ENCODE data around the gene CYP27A1. TPM values are rescaled to one million over a fixed set of nuclear protein-coding genes. Genes with fewer than 3 reads are reported as not detected.

Gene CYP27A1
- polyA plus RNA-seq (2013) = 1.5 and 1.6 TPM in 2 replicates

DNA sequence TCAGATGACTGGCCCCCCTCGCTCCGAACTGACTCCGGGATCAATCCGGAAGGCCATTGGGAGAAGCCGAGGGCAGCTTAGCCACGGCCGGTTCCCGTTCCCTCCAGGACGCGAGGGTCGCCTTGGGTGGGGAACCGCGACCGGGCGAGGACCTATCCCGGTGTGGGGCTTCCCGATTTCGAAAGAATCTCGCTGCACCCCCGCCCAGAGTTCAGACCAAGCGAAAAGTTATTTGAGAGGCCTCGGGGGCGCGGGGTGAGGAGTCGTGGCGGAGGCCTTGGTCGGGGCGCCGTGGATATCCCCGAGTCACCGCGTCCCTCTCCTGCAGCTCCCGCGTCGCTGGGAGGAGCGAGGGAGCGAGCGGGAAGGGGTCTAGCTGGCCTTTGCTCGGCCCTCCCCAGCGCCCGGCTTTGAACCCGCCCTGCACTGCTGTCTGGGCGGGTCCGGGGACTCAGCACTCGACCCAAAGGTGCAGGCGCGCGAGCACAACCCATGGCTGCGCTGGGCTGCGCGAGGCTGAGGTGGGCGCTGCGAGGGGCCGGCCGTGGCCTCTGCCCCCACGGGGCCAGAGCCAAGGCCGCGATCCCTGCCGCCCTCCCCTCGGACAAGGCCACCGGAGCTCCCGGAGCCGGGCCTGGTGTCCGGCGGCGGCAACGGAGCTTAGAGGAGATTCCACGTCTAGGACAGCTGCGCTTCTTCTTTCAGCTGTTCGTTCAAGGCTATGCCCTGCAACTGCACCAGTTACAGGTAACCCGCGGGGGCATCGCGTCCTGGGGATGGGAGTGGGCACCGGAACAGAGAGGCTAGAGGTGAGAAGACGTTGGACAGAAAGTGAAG is at the start of gene CYP27A1:
Gene CYP27A1, plus strand, starts transcription at position 457 of the 837 bp plus-strand sequence. Its CDS starts 36 bp downstream, at position 493.
- no peak within 1 kb of the TSS for H3K4ac ChIP-seq (ENCODE audit: low read depth, low read length)
- H3K79me1 ChIP-seq (ENCODE audit: low read length) = peaks cover 4% of the 10 kb centered on the region
- H3K18ac ChIP-seq (ENCODE audit: low read length) = peak within 1 kb of the TSS; percentile 62
- H3K36me3 ChIP-seq (ENCODE audit: control insufficient read depth in 1 of 2, insufficient read depth in 2 of 2, low read length in 2 of 2) = no peaks in the 10 kb centered on the region
- peaks cover 3% of the 10 kb centered on the region for H3K79me2 ChIP-seq (ENCODE audit: control insufficient read depth, insufficient read depth, low read length, poor library complexity)
- peak within 1 kb of the TSS; percentile 92 for H4K12ac ChIP-seq (ENCODE audit: low read depth, low read length)
- peak within 1 kb of the TSS; percentile 48 for H3K9ac ChIP-seq (ENCODE audit: low read length)
- H3K14ac ChIP-seq (ENCODE audit: low read length) = peak within 1 kb of the TSS; percentile 75
- WGBS (ENCODE audit: extremely low coverage, insufficient coverage, insufficient read length) = no CpG with 5 or more reads among the region's 76 CpGs
- no peak within 1 kb of the TSS for H3K23ac ChIP-seq (ENCODE audit: low read length)
- H4K8ac ChIP-seq (ENCODE audit: low read depth, low read length) = peak within 1 kb of the TSS; percentile 77
- H2BK120ac ChIP-seq (ENCODE audit: insufficient read depth, low read length, poor library complexity) = peak within 1 kb of the TSS; percentile 63
- H2BK12ac ChIP-seq (ENCODE audit: low read length) = no peak within 1 kb of the TSS
- H3K27me3 ChIP-seq (ENCODE audit: insufficient read depth, low read length) = peaks cover 12% of the 10 kb centered on the region
- peak within 1 kb of the TSS; percentile 72 for H3K4me3 ChIP-seq (ENCODE audit: low read depth, low read length)
- H3K4me1 ChIP-seq (ENCODE audit: control insufficient read depth in 1 of 2, insufficient read depth in 2 of 2, low read length in 2 of 2) = peaks cover 2 to 6% of the 10 kb centered on the region in 2 experiments
- H3K9me3 ChIP-seq (ENCODE audit: insufficient read depth, low read depth, low read length) = peaks cover 5% of the 10 kb centered on the region
- peak within 1 kb of the TSS; percentile 72 for H2AFZ ChIP-seq (ENCODE audit: insufficient read depth, low read length, poor library complexity)
- no peak within 1 kb of the TSS for H2AK5ac ChIP-seq (ENCODE audit: low read length)
- no peak within 1 kb of the TSS for H2BK5ac ChIP-seq (ENCODE audit: low read depth, low read length, poor library complexity)
- peak within 1 kb of the TSS; percentile 87 for H3K4me2 ChIP-seq (ENCODE audit: low read length)
- peak within 1 kb of the TSS; percentile 64 for H4K91ac ChIP-seq (ENCODE audit: low read depth, low read length)
- H3K27ac ChIP-seq (ENCODE audit: low read depth, low read length) = no peak within 1 kb of the TSS
- peak in 1 of 2 donors; percentile 15 for DNase-seq

DNA sequence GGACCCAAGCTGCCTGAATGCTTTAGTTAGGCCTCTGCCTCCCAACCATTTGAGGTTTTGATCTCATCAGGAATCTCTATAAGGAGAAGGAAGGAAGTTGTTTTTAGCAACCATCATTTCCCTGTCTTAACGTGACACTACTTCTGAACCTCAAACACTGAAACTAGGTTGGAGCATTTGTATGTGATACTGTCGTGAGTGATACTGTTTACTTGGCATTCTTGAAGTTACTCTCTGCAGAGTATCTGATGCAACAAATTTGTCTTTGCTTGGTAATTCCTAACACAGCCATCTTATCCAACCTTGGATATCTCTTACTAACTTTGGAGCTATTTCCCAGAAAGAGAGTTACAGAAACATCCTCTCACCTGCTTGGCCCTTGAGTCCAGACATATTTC is 49.2 kb upstream of the CYP27A1 start:
- H3K14ac ChIP-seq (ENCODE audit: low read length) = no peak overlapping the region
- H2AK5ac ChIP-seq (ENCODE audit: low read length) = no peak overlapping the region
- H4K8ac ChIP-seq (ENCODE audit: low read depth, low read length) = no peak overlapping the region
- H3K9ac ChIP-seq (ENCODE audit: low read length) = no peak overlapping the region
- no peaks in the 10 kb centered on the region for H3K79me1 ChIP-seq (ENCODE audit: low read length)
- no peak overlapping the region for H4K91ac ChIP-seq (ENCODE audit: low read depth, low read length)
- no peak overlapping the region for H3K4ac ChIP-seq (ENCODE audit: low read depth, low read length)
- H2BK12ac ChIP-seq (ENCODE audit: low read length) = no peak overlapping the region
- no peak overlapping the region for H4K12ac ChIP-seq (ENCODE audit: low read depth, low read length)
- no peak overlapping the region for H3K4me2 ChIP-seq (ENCODE audit: low read length)
- H3K4me1 ChIP-seq (ENCODE audit: control insufficient read depth in 1 of 2, insufficient read depth in 2 of 2, low read length in 2 of 2) = peaks cover 0 to 8% of the 10 kb centered on the region in 2 experiments
- no peak overlapping the region for H2AFZ ChIP-seq (ENCODE audit: insufficient read depth, low read length, poor library complexity)
- no peak overlapping the region for H3K27ac ChIP-seq (ENCODE audit: low read depth, low read length)
- H3K23ac ChIP-seq (ENCODE audit: low read length) = no peak overlapping the region
- no peak overlapping the region for H2BK5ac ChIP-seq (ENCODE audit: low read depth, low read length, poor library complexity)
- H3K18ac ChIP-seq (ENCODE audit: low read length) = no peak overlapping the region
- H3K79me2 ChIP-seq (ENCODE audit: control insufficient read depth, insufficient read depth, low read length, poor library complexity) = no peaks in the 10 kb centered on the region
- no peaks in the 10 kb centered on the region for H3K27me3 ChIP-seq (ENCODE audit: insufficient read depth, low read length)
- peaks cover 8% of the 10 kb centered on the region in 2 experiments for H3K36me3 ChIP-seq (ENCODE audit: control insufficient read depth in 1 of 2, insufficient read depth in 2 of 2, low read length in 2 of 2)
- H2BK120ac ChIP-seq (ENCODE audit: insufficient read depth, low read length, poor library complexity) = no peak overlapping the region
- no CpG with 5 or more reads among the region's 2 CpGs for WGBS (ENCODE audit: extremely low coverage, insufficient coverage, insufficient read length)
- H3K4me3 ChIP-seq (ENCODE audit: low read depth, low read length) = no peak overlapping the region
- peaks cover 4% of the 10 kb centered on the region for H3K9me3 ChIP-seq (ENCODE audit: insufficient read depth, low read depth, low read length)
- peak; percentile 31 to 66 for DNase-seq

DNA sequence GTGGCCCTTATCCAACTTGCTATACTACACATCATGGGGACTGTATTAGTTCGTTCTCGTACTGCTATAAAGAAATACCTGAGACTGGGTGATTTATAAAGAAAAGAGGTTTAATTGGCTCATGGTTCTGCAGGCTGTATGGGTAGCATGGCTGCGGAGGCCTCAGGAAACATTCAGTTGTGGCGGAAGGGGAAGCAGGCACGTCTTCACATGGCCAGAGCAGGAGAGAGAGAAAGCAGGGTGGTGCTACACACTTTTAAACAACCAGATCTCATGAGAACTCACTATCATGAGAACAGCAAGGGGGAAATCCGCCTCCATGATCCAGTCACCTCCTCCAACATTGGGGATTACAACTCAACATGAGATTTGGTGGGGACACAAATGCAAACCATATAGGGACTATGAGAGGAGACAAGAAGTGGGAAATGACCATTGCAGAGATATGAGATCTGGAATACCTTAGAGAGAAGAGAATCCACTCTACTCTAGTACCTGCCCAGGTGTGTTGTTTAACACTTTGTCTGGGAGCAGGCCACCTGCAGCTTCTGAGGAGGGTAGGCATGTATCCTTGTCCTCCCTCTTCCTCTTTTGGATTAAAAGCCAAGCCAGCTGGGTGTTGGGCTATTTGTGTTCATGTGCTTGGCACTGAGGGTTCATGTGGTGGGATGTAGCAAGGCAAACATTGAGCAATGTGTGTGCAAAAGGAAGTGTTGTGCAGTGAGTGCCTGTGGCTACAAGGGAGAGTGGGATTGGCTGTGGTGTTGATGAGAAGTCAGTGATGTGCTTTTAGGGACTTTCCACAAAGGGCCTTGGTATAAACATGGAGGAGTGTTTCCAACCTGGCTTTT is 48.6 kb upstream of the CYP27A1 start:
- no peak overlapping the region for H2BK12ac ChIP-seq (ENCODE audit: low read length)
- peaks cover 4% of the 10 kb centered on the region for H3K9me3 ChIP-seq (ENCODE audit: insufficient read depth, low read depth, low read length)

DNA sequence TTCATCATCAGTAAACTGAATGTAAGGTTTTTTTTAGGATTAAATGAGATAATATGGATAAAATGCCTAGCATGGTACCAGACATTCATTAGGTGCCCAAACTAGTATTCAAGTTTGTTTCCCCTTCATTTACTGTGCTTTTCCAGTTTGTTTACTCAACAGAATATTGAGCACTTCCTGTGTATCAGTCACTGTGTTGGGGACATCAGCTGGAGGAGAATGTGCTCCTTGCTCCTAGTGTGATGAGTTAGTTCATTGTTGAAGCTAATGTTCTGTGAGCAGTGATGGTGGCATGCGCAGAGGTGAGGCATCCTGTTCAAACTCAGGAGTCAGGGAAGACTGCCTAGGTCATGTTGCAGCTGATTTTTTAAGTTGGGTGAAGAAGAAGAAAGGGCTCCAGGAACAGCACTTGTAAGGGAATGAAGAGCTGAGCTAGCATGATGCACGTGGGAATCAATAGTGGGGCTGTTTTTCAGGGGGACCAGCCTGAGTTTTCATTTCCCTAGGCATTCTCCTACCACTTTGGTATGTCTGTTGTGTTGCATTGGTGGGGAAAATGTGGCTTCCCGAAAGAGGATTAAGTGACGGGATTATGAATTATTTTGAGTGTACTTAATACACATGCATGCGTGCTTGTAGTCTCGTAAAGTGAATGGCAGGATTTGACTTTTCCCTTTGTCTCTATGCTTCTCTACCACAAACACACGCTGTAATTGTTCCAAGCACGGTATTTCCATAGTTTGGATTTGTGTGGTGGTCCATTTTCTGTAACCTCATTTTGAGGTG is 47.6 kb upstream of the CYP27A1 start:
- Histone ChIP-seq H3K4me2 (ENCODE audit: low read length) (no peak overlapping the region), H3K79me1 (ENCODE audit: low read length) (no peaks in the 10 kb centered on the region), H2BK12ac (ENCODE audit: low read length) (no peak overlapping the region), H4K91ac (ENCODE audit: low read depth, low read length) (no peak overlapping the region), H3K9ac (ENCODE audit: low read length) (no peak overlapping the region), H3K14ac (ENCODE audit: low read length) (no peak overlapping the region), H3K9me3 (ENCODE audit: insufficient read depth, low read depth, low read length) (peaks cover 4% of the 10 kb centered on the region), H3K79me2 (ENCODE audit: control insufficient read depth, insufficient read depth, low read length, poor library complexity) (no peaks in the 10 kb centered on the region), H3K4ac (ENCODE audit: low read depth, low read length) (no peak overlapping the region), H3K27ac (ENCODE audit: low read depth, low read length) (no peak overlapping the region), H2BK120ac (ENCODE audit: insufficient read depth, low read length, poor library complexity) (no peak overlapping the region), H4K8ac (ENCODE audit: low read depth, low read length) (no peak overlapping the region), H4K12ac (ENCODE audit: low read depth, low read length) (no peak overlapping the region), H3K4me3 (ENCODE audit: low read depth, low read length) (no peak overlapping the region), H3K23ac (ENCODE audit: low read length) (no peak overlapping the region), H3K36me3 (ENCODE audit: control insufficient read depth in 1 of 2, insufficient read depth in 2 of 2, low read length in 2 of 2) (peaks cover 18 to 19% of the 10 kb centered on the region in 2 experiments), H3K27me3 (ENCODE audit: insufficient read depth, low read length) (no peaks in the 10 kb centered on the region), H3K18ac (ENCODE audit: low read length) (no peak overlapping the region), H2BK5ac (ENCODE audit: low read depth, low read length, poor library complexity) (no peak overlapping the region), H2AFZ (ENCODE audit: insufficient read depth, low read length, poor library complexity) (no peak overlapping the region), H2AK5ac (ENCODE audit: low read length) (no peak overlapping the region), H3K4me1 (ENCODE audit: control insufficient read depth in 1 of 2, insufficient read depth in 2 of 2, low read length in 2 of 2) (peaks cover 0 to 8% of the 10 kb centered on the region in 2 experiments)
- no peak for DNase-seq
- no CpG with 5 or more reads among the region's 8 CpGs for WGBS (ENCODE audit: extremely low coverage, insufficient coverage, insufficient read length)

More for the DNA sequence above, 48.6 kb upstream of the CYP27A1 start:
- WGBS (ENCODE audit: extremely low coverage, insufficient coverage, insufficient read length) = no CpG with 5 or more reads among the region's 6 CpGs
- no peak overlapping the region for H4K8ac ChIP-seq (ENCODE audit: low read depth, low read length)
- H3K9ac ChIP-seq (ENCODE audit: low read length) = peak overlapping the region; percentile 69
- no peak overlapping the region for H2AK5ac ChIP-seq (ENCODE audit: low read length)
- peak; percentile 10 to 39 for DNase-seq
- H3K23ac ChIP-seq (ENCODE audit: low read length) = peak overlapping the region; percentile 59
- H3K27me3 ChIP-seq (ENCODE audit: insufficient read depth, low read length) = no peaks in the 10 kb centered on the region
- no peak overlapping the region for H3K14ac ChIP-seq (ENCODE audit: low read length)
- H3K79me1 ChIP-seq (ENCODE audit: low read length) = no peaks in the 10 kb centered on the region
- H3K4me1 ChIP-seq (ENCODE audit: control insufficient read depth in 1 of 2, insufficient read depth in 2 of 2, low read length in 2 of 2) = peaks cover 0 to 8% of the 10 kb centered on the region in 2 experiments
- H3K79me2 ChIP-seq (ENCODE audit: control insufficient read depth, insufficient read depth, low read length, poor library complexity) = no peaks in the 10 kb centered on the region
- no peak overlapping the region for H3K27ac ChIP-seq (ENCODE audit: low read depth, low read length)
- no peak overlapping the region for H2BK5ac ChIP-seq (ENCODE audit: low read depth, low read length, poor library complexity)
- no peak overlapping the region for H2AFZ ChIP-seq (ENCODE audit: insufficient read depth, low read length, poor library complexity)
- no peak overlapping the region for H3K4me3 ChIP-seq (ENCODE audit: low read depth, low read length)
- H3K36me3 ChIP-seq (ENCODE audit: control insufficient read depth in 1 of 2, insufficient read depth in 2 of 2, low read length in 2 of 2) = peaks cover 12 to 13% of the 10 kb centered on the region in 2 experiments
- H3K18ac ChIP-seq (ENCODE audit: low read length) = no peak overlapping the region
- H4K91ac ChIP-seq (ENCODE audit: low read depth, low read length) = no peak overlapping the region
- no peak overlapping the region for H2BK120ac ChIP-seq (ENCODE audit: insufficient read depth, low read length, poor library complexity)
- no peak overlapping the region for H3K4me2 ChIP-seq (ENCODE audit: low read length)
- no peak overlapping the region for H4K12ac ChIP-seq (ENCODE audit: low read depth, low read length)
- H3K4ac ChIP-seq (ENCODE audit: low read depth, low read length) = no peak overlapping the region
